ENCODE results near the gene MARS1. TPM values are rescaled to one million over a fixed set of nuclear protein-coding genes. Genes with fewer than 3 reads are reported as not detected.

The MARS1 gene
- total and polyA plus RNA-seq, 2 experiments from 2014 or later = 266 to 351 TPM

- H3K9me2 ChIP-seq (ENCODE audit: insufficient read depth) = no peaks in the 10 kb centered on the region
- no peaks in the 10 kb centered on the region for H3K27me3 ChIP-seq (ENCODE audit: insufficient read depth)
- H2AFZ ChIP-seq = no peak overlapping the region
- peaks cover 17% of the 10 kb centered on the region for H4K20me1 ChIP-seq (replicated peaks; ENCODE audit: insufficient read depth)
- Mint-ChIP-seq H3K27me3 (ENCODE audit: insufficient read depth, low read depth, poor library complexity) (peaks cover 25% of the 10 kb centered on the region), H3K36me3 (ENCODE audit: low read depth) (peaks cover 54% of the 10 kb centered on the region), H3K27ac (no peak overlapping the region), H3K4me1 (peaks cover 29% of the 10 kb centered on the region), H3K9me3 (no peaks in the 10 kb centered on the region), H3K4me3 (no peak overlapping the region)
- peaks cover 14% of the 10 kb centered on the region for H3K4me1 ChIP-seq (ENCODE audit: insufficient read depth)
- ATAC-seq (no peak), DNase-seq (ENCODE audit: low spot score) (no peak)
- 0 out of 2 replicates have a peak, but pooled peaks cover 7% of the 10 kb centered on the region for H3K79me2 ChIP-seq (replicated peaks; ENCODE audit: insufficient read depth)
- no peak overlapping the region for H3K4me2 ChIP-seq
- H3K36me3 ChIP-seq (ENCODE audit: insufficient read depth) = peaks cover 13% of the 10 kb centered on the region
- H3F3A ChIP-seq (replicated peaks; ENCODE audit: low read depth) = peaks cover 17% of the 10 kb centered on the region; the same call in 1 of the 2 replicates
- no peak overlapping the region for H3K27ac ChIP-seq (ENCODE audit: low read depth)
- TF ChIP-seq ZNF331 (CRISPR knock-in tag; IDR thresholded peaks at IDR 0.05; ENCODE audit: low read depth) (no peak), NANOG (IDR thresholded peaks at IDR 0.05; ENCODE audit: borderline replicate concordance) (no peak), EZH2 (IDR thresholded peaks at IDR 0.05; ENCODE audit: low read depth, unreplicated experiment) (no peak), ETS1 (IDR thresholded peaks at IDR 0.05) (no peak), CTCF (conservative IDR thresholded peaks at IDR 0.05; ENCODE audit: low read depth in 2 of 2) (no peak), ZNF114 (CRISPR knock-in tag; IDR thresholded peaks at IDR 0.05) (no peak), REST (IDR thresholded peaks at IDR 0.05; ENCODE audit: unreplicated experiment) (no peak), ZNF462 (CRISPR knock-in tag; IDR thresholded peaks at IDR 0.05) (no peak)
- H3K4me3 ChIP-seq = no peak overlapping the region
Measured at GRCh38 chr12:57528176-57528575, 40.3 kb downstream of the MARS1 start.

Measured in GM23338 (cell line).